B cell (primary cell): ENCODE data around the gene CAPZB. TPM values are rescaled to one million over a fixed set of nuclear protein-coding genes. Genes with fewer than 3 reads are reported as not detected.

ENCODE experiments used
- ATAC-seq: fragments of 200-7000 bp; cut with Tn5 transposase; one replicate; pipeline ENCODE4 v1.10.0; 2021; ENCODE audit warnings: low read depth, mild to moderate bottlenecking, moderate number of reproducible peaks, moderate library complexity
- CTCF ChIA-PET: fragments of 350-600 bp; sonication (Branson Sonifier 250); formaldehyde crosslinking; loops from one replicate; lab custom pipeline; 2021; ENCODE audit warnings: antibody characterized with exemption, inconsistent platforms; lab: Charles Lee
- POLR2A ChIA-PET: fragments of 350-600 bp; sonication (Branson Sonifier 250); formaldehyde crosslinking; loops from one replicate; lab custom pipeline; 2021; ENCODE audit warnings: antibody characterized with exemption; lab: Charles Lee
- DNase-seq: peaks from one replicate; pipeline ENCODE4 v3.0.0; 2013
- H2AFZ ChIP-seq: 2 replicates; pipeline ENCODE4 v1.6.1; 2012; ENCODE audit warnings: mild to moderate bottlenecking, low read depth, low read length; ENCODE audit not compliant: insufficient read depth, poor library complexity, severe bottlenecking
- H3K27ac ChIP-seq, 2 donors: 1 replicate in 1 of 2; 2 replicates in 1 of 2; pipeline ENCODE4 v1.5.1; 2012 to 2013; ENCODE audit warnings: low read length in 2 of 2, mild to moderate bottlenecking in 2 of 2, moderate library complexity in 1 of 2
- H3K27me3 ChIP-seq, 4 experiments: fragments of 200-600 bp in 1 of 4; sonication (generic) in 1 of 4; replicated peaks in 1 of 4; 1 replicate in 2 of 4; 2 replicates in 2 of 4; pipeline versions ENCODE4 v1.6.1 to v1.7.0; 2013 to 2016; ENCODE audit warnings: low read length in 3 of 4, mild to moderate bottlenecking in 2 of 4, mixed read lengths in 1 of 4, moderate library complexity in 1 of 4; ENCODE audit not compliant: insufficient read depth in 4 of 4, control insufficient read depth in 3 of 4; ENCODE audit errors: control extremely low read depth in 1 of 4
- H3K36me3 ChIP-seq, 2 experiments: replicated peaks in 1 of 2; 1 replicate in 1 of 2; 2 replicates in 1 of 2; pipeline versions ENCODE4 v1.6.1 to v1.7.1; 2013; ENCODE audit warnings: low read length in 1 of 2; ENCODE audit not compliant: insufficient read depth in 2 of 2, control insufficient read depth in 1 of 2; ENCODE audit errors: control extremely low read depth in 1 of 2, extremely low read depth in 1 of 2
- H3K4me1 ChIP-seq, 2 donors: fragments of 200-600 bp in 1 of 2; sonication (generic) in 1 of 2; 1 replicate in 1 of 2; 2 replicates in 1 of 2; pipeline versions ENCODE4 v1.5.1 to v1.6.1; 2013 to 2017; ENCODE audit warnings: low read length in 2 of 2; ENCODE audit not compliant: control insufficient read depth in 2 of 2, insufficient read depth in 2 of 2
- H3K4me2 ChIP-seq: replicated peaks from 2 replicates; pipeline ENCODE3; 2012; ENCODE audit warnings: mild to moderate bottlenecking, low read depth, low read length; ENCODE audit not compliant: poor library complexity, severe bottlenecking
- H3K4me3 ChIP-seq, 5 experiments: fragments of 200-600 bp in 1 of 5; sonication (generic) in 1 of 5; 1 replicate in 3 of 5; 2 replicates in 2 of 5; pipeline versions ENCODE4 v1.5.1 to v1.7.0; 2011 to 2016; ENCODE audit warnings: low read length in 4 of 5, mild to moderate bottlenecking in 4 of 5, low read depth in 2 of 5, control low read depth in 1 of 5, moderate library complexity in 1 of 5; ENCODE audit not compliant: insufficient read depth in 1 of 5; ENCODE audit errors: control extremely low read depth in 1 of 5, extremely low read depth in 1 of 5
- H3K79me2 ChIP-seq: fragments of 200-600 bp; sonication (generic); one replicate; pipeline ENCODE4 v1.6.0; 2016; ENCODE audit warnings: low read length; ENCODE audit not compliant: control insufficient read depth, insufficient read depth
- H3K9ac ChIP-seq: fragments of 200-600 bp; sonication (generic); 2 replicates; pipeline ENCODE4 v1.6.1; 2017; ENCODE audit warnings: mild to moderate bottlenecking, low read length, moderate library complexity
- H3K9me3 ChIP-seq, 3 donors: one replicate each; pipeline versions ENCODE4 v1.6.1 to v1.7.1; 2013; ENCODE audit warnings: low read length in 2 of 3; ENCODE audit not compliant: control insufficient read depth in 2 of 3, insufficient read depth in 1 of 3; ENCODE audit errors: control extremely low read depth in 1 of 3
- H4K20me1 ChIP-seq: 2 replicates; pipeline ENCODE4 v1.6.0; 2012; ENCODE audit warnings: mild to moderate bottlenecking, low read length; ENCODE audit not compliant: insufficient read depth, control insufficient read depth, poor library complexity, severe bottlenecking
- H3K27ac Mint-ChIP-seq: one replicate; pipeline ENCODE4 v1.8.0; 2021; ENCODE audit warnings: mixed read lengths
- H3K27me3 Mint-ChIP-seq: one replicate; pipeline ENCODE4 v1.8.0; 2021; ENCODE audit warnings: mixed read lengths
- H3K4me1 Mint-ChIP-seq: one replicate; pipeline ENCODE4 v1.8.0; 2021; ENCODE audit warnings: mixed read lengths
- H3K4me3 Mint-ChIP-seq: one replicate; pipeline ENCODE4 v1.8.0; 2021; ENCODE audit warnings: mixed read lengths
- H3K9me3 Mint-ChIP-seq: one replicate; pipeline ENCODE4 v1.8.0; 2022; ENCODE audit warnings: mixed read lengths; ENCODE audit not compliant: insufficient read depth
- EZH2 ChIP-seq: IDR thresholded peaks from 2 replicates; pipeline ENCODE4 v1.6.1; 2012; ENCODE audit warnings: borderline replicate concordance, low read depth, mild to moderate bottlenecking, moderate library complexity, low read length; ENCODE audit not compliant: insufficient read depth, poor library complexity, severe bottlenecking
- WGBS: methylation state at CpG from one replicate; pipeline ENCODE4 v1.1.5; 2013; ENCODE audit warnings: missing lambda C conversion rate; ENCODE audit not compliant: insufficient coverage; 5-methylcytosine and 5-hydroxymethylcytosine counted together
- intact Hi-C: fragments of 100-400 bp; cut with micrococcal nuclease; formaldehyde crosslinking; loops from one replicate; pipeline ENCODE4 v1.10.0; 2022
- polyA plus RNA-seq: library from polyadenylated mRNA; depleted of rRNA; stranded (reverse); fragments of >200 nt; gene quantifications from 2 replicates; pipeline ENCODE4 v1.2.3, GENCODE V29; 2012
- total RNA-seq, 2 donors: library from RNA; stranded (reverse); fragments of 120-200 nt in 1 of 2; gene quantifications; 1 replicate in 1 of 2; 2 replicates in 1 of 2; pipeline versions ENCODE4 v1.2.3 to v1.2.4, GENCODE V29; 2013 to 2022
- TF ChIP-seq, protein P1 (sequence below): fragments of 200-600 bp; IDR thresholded peaks from one replicate; pipeline ENCODE4 v1.8.0; 2022; ENCODE audit warnings: antibody characterized with exemption, mild to moderate bottlenecking

CAPZB gene
- total and polyA plus RNA-seq, 2 donors (not counting 1 experiment from before 2014, with no cell fraction given), result 126 to 193 TPM

DNA sequence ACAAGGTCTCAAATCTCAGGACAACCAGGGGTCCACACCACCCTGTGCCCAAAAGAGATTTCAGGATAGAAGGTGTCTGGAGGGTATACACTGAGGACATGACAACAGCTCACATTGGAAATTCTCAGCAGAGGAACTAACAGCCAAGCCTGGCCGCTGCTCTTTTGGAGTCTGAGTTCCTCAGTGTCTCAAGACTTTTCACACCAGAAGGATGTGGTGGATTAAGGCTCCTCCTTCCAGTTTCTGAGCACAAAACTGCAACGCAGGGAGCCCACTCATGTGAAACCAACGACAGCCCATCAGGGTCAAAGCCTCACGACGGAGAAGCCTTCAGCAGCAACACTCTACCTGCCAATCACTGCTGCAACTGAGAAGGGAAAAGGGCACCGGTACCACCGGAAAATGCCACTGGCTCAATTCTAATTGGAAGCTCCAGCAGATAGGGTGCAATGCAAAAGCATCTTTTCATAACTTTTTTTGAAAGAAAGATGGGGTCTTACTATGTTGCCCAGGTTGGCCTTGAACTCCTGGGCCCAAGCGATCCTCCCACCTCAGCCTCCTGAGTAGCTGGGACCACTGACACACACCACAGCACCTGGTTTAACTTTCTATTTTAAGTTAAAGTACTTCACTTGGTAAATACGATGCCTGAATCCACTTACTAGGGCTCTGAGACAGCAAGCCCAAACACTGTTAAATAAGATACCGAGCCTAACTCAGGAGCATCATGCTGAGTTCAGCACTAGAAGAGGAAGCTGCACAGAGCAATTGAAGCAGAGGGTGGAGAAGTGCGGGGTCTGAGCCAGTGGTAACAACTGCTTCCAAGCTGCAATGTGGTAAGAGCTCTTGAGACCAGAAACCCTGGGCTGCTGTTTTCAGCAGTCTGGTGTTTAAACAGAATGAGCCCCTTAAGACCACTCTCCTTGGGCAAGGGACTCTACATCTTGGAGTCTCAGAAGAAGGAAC, 7.8 kb downstream of the CAPZB start:
- 1% methylated on average over 10 of the region's 11 CpGs for WGBS
- ChIA-PET POLR2A (interaction anchor here (0.9 to 2.1 kb wide), 4 partner anchors 8 to 119 kb away, joined by 3 to 19 read pairs (median 6); partner anchors contain the start of gene CAPZB), CTCF (interaction anchor here (0.9 to 2.4 kb wide), 10 partner anchors 8 to 119 kb away, joined by 3 to 17 read pairs (median 4); a partner anchor contains a TSS)
- Mint-ChIP-seq H3K4me1 (peaks cover 89% of the 10 kb centered on the region), H3K9me3 (no peaks in the 10 kb centered on the region), H3K27ac (peak overlapping the region; percentile 94), H3K27me3 (no peaks in the 10 kb centered on the region), H3K4me3 (peak overlapping the region; percentile 75)
- H3K9ac ChIP-seq, result peak overlapping the region; percentile 65
- no peaks in the 10 kb centered on the region for H3K27me3 ChIP-seq
- H3K27ac ChIP-seq, result peak overlapping the region; percentile 78 to 95
- H3K4me2 ChIP-seq, result peak overlapping the region; percentile 79
- H4K20me1 ChIP-seq, result peaks cover 95% of the 10 kb centered on the region
- ATAC-seq (peak; percentile 73), DNase-seq (peak; percentile 79)
- TF ChIP-seq, protein P1, sequence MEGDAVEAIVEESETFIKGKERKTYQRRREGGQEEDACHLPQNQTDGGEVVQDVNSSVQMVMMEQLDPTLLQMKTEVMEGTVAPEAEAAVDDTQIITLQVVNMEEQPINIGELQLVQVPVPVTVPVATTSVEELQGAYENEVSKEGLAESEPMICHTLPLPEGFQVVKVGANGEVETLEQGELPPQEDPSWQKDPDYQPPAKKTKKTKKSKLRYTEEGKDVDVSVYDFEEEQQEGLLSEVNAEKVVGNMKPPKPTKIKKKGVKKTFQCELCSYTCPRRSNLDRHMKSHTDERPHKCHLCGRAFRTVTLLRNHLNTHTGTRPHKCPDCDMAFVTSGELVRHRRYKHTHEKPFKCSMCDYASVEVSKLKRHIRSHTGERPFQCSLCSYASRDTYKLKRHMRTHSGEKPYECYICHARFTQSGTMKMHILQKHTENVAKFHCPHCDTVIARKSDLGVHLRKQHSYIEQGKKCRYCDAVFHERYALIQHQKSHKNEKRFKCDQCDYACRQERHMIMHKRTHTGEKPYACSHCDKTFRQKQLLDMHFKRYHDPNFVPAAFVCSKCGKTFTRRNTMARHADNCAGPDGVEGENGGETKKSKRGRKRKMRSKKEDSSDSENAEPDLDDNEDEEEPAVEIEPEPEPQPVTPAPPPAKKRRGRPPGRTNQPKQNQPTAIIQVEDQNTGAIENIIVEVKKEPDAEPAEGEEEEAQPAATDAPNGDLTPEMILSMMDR, result no peak
- TF ChIP-seq EZH2, result no peak
- no peaks in the 10 kb centered on the region for H3K9me3 ChIP-seq
- peaks cover 100% of the 10 kb centered on the region for H3K79me2 ChIP-seq
- H2AFZ ChIP-seq, result no peak overlapping the region
- peaks cover 77 to 93% of the 10 kb centered on the region in 2 donors for H3K4me1 ChIP-seq
- peak overlapping the region; percentile 11 to 57 (median 53) for H3K4me3 ChIP-seq
- intact Hi-C loops, result loop anchor here (1.0 to 5.0 kb wide), 4 partner anchors 8 to 165 kb away; partner anchors contain the start of genes AKR7A2, CAPZB and SLC66A1
- peaks cover 0 to 64% of the 10 kb centered on the region in 2 experiments for H3K36me3 ChIP-seq
